CD4-positive, alpha-beta T cell (primary cell): ENCODE results near the gene STOML3. TPM values are rescaled to one million over a fixed set of nuclear protein-coding genes. Genes with fewer than 3 reads are reported as not detected.

ENCODE experiments used
- ATAC-seq: fragments of 200-7000 bp; cut with Tn5 transposase; one replicate; pipeline ENCODE4 v1.10.0; 2022; ENCODE audit warnings: mild to moderate bottlenecking; ENCODE audit not compliant: poor library complexity
- CTCF ChIA-PET: fragments of 350-600 bp; sonication (Branson Sonifier 250); formaldehyde crosslinking; loops from one replicate; lab custom pipeline; 2021; ENCODE audit warnings: antibody characterized with exemption, inconsistent platforms; lab: Charles Lee
- POLR2A ChIA-PET: fragments of 350-600 bp; sonication (Branson Sonifier 250); formaldehyde crosslinking; loops from one replicate; lab custom pipeline; 2021; ENCODE audit warnings: antibody characterized with exemption, inconsistent platforms; lab: Charles Lee
- DNase-seq, 14 experiments: peaks; one replicate each; pipeline ENCODE4 v3.0.0-alpha.2; 2013 to 2020; ENCODE audit warnings: mixed read lengths in 2 of 14
- H3K27ac ChIP-seq, 2 donors: one replicate each; pipeline versions ENCODE4 v1.5.1 to v1.7.0; 2013; ENCODE audit warnings: low read length in 2 of 2, low read depth in 1 of 2, mild to moderate bottlenecking in 1 of 2
- H3K27me3 ChIP-seq, 2 experiments: 1 replicate in 1 of 2; 2 replicates in 1 of 2; pipeline versions ENCODE4 v1.6.1 to v1.7.0; 2013; ENCODE audit warnings: low read length in 2 of 2, control low read depth in 1 of 2, mild to moderate bottlenecking in 1 of 2, moderate library complexity in 1 of 2; ENCODE audit not compliant: insufficient read depth in 2 of 2, control insufficient read depth in 1 of 2
- H3K36me3 ChIP-seq: one replicate; pipeline ENCODE4 v1.6.1; 2013; ENCODE audit warnings: low read length, control low read depth; ENCODE audit not compliant: insufficient read depth
- H3K4me1 ChIP-seq: one replicate; pipeline ENCODE4 v1.6.1; 2013; ENCODE audit warnings: low read length, control low read depth; ENCODE audit not compliant: insufficient read depth
- H3K4me3 ChIP-seq: one replicate; pipeline ENCODE4 v1.5.1; 2013; ENCODE audit warnings: mild to moderate bottlenecking, low read length, moderate library complexity
- H3K9me3 ChIP-seq, 2 experiments: 1 replicate in 1 of 2; 2 replicates in 1 of 2; pipeline versions ENCODE4 v1.6.1 to v1.7.0; 2013; ENCODE audit warnings: low read length in 2 of 2, mild to moderate bottlenecking in 2 of 2, control low read depth in 1 of 2, moderate library complexity in 1 of 2; ENCODE audit not compliant: control insufficient read depth in 1 of 2, insufficient read depth in 1 of 2
- H3K27ac Mint-ChIP-seq: one replicate; pipeline ENCODE4 v1.8.0; 2020; ENCODE audit warnings: mixed read lengths
- H3K27me3 Mint-ChIP-seq: one replicate; pipeline ENCODE4 v1.8.0; 2021; ENCODE audit warnings: mixed read lengths
- H3K36me3 Mint-ChIP-seq: one replicate; pipeline ENCODE4 v1.8.0; 2021; ENCODE audit warnings: low read depth, mixed read lengths
- H3K4me1 Mint-ChIP-seq: one replicate; pipeline ENCODE4 v1.8.0; 2021; ENCODE audit warnings: low read depth, mixed read lengths
- H3K4me3 Mint-ChIP-seq: one replicate; pipeline ENCODE4 v1.8.0; 2020; ENCODE audit warnings: mild to moderate bottlenecking, mixed read lengths
- H3K9me3 Mint-ChIP-seq: one replicate; pipeline ENCODE4 v1.8.0; 2020; ENCODE audit warnings: mixed read lengths
- intact Hi-C, 2 experiments: fragments of 100-400 bp; cut with DNase I in 1 of 2; cut with micrococcal nuclease in 1 of 2; formaldehyde crosslinking; loops; one replicate each; pipeline versions ENCODE4 v1.15.1 to v1.9.0; 2023 to 2025; cut with DNase I, micrococcal nuclease
- total RNA-seq, 174 experiments: library from RNA in 2 of 174; stranded (reverse) in 2 of 174; gene quantifications; one replicate each; pipeline ENCODE4 v1.2.3 and lab custom pipeline; 2021 to 2026
- TF ChIP-seq, protein P1 (sequence below): fragments of 200-600 bp; IDR thresholded peaks from one replicate; pipeline ENCODE4 v1.8.0; 2022; ENCODE audit warnings: antibody characterized with exemption, mild to moderate bottlenecking

STOML3 gene
- total RNA-seq, 2 experiments from 2014 or later = not detected

DNA sequence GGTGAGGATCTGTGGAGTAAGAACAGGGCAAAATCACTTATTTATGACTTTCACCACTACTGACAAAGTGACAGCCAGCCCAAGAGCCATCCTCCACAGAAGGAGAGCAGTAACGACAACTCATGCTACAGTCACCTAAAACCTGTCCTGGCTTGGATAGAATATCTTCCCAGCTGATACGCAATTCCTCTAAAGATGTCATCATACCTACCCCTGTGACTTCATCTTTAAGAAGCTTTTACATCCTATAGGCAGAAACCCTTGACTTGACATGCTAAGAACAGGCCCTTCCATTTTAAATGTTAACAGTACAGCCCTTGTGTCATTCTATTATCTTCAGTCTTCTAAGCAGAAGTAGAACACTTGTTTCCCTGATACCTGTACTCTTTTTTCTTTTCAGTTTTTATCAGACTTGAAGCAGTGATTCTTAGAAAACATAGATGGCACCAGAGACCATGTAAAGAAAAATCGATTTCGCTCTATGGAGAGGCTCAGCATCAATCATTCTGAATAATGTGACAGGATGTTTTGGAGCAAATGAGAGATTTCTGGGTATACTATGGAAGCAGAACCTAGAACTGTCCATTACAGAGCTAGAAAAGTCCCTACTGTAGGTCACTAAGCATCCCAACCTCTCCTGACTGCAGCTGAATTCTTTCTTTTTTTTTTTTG, 20.1 kb downstream of the STOML3 start:
- intact Hi-C loops = loop anchor here (2.0 to 5.0 kb wide), 3 partner anchors 642 to 706 kb away; no protein-coding TSS in a partner anchor
- ATAC-seq = no peak

DNA sequence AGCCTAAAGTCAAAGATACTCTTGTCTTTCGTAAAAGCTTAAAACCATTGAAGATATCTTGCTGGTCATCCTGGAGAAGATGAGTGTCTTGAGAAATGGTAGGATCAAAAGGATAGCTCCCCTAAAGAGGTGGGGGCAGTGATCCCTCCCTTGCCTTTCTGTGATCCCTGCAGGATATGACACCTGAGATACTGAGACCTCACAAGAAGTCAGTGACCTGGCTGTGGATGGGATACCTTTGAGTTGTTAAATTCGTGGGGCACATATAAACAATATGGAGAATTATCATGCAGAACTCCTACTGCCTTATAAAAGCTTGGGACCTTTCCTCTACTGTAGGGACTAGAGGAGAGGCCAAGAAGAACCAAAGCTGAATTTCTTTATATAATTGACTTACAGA, 21.4 kb downstream of the STOML3 start:
- no peak for ATAC-seq
- Histone ChIP-seq H3K36me3 (no peaks in the 10 kb centered on the region), H3K9me3 (no peaks in the 10 kb centered on the region), H3K27ac (no peak overlapping the region), H3K4me1 (no peaks in the 10 kb centered on the region), H3K4me3 (no peak overlapping the region), H3K27me3 (peaks cover 0 to 3% of the 10 kb centered on the region in 2 experiments)
- Mint-ChIP-seq H3K9me3 (no peaks in the 10 kb centered on the region), H3K4me3 (no peak overlapping the region), H3K4me1 (no peaks in the 10 kb centered on the region), H3K27ac (no peak overlapping the region), H3K27me3 (peaks cover 10% of the 10 kb centered on the region), H3K36me3 (no peaks in the 10 kb centered on the region)
- POLR2A ChIA-PET = no interaction called here
- TF ChIP-seq, protein P1, sequence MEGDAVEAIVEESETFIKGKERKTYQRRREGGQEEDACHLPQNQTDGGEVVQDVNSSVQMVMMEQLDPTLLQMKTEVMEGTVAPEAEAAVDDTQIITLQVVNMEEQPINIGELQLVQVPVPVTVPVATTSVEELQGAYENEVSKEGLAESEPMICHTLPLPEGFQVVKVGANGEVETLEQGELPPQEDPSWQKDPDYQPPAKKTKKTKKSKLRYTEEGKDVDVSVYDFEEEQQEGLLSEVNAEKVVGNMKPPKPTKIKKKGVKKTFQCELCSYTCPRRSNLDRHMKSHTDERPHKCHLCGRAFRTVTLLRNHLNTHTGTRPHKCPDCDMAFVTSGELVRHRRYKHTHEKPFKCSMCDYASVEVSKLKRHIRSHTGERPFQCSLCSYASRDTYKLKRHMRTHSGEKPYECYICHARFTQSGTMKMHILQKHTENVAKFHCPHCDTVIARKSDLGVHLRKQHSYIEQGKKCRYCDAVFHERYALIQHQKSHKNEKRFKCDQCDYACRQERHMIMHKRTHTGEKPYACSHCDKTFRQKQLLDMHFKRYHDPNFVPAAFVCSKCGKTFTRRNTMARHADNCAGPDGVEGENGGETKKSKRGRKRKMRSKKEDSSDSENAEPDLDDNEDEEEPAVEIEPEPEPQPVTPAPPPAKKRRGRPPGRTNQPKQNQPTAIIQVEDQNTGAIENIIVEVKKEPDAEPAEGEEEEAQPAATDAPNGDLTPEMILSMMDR = no peak
- DNase-seq = no peak
- intact Hi-C loops = no loop called here
- CTCF ChIA-PET = no interaction called here

More for the DNA sequence above, 20.1 kb downstream of the STOML3 start:
- Mint-ChIP-seq H3K9me3 (no peaks in the 10 kb centered on the region), H3K36me3 (no peaks in the 10 kb centered on the region), H3K4me3 (no peak overlapping the region), H3K4me1 (no peaks in the 10 kb centered on the region), H3K27me3 (peaks cover 4% of the 10 kb centered on the region), H3K27ac (no peak overlapping the region)
- Histone ChIP-seq H3K4me3 (no peak overlapping the region), H3K36me3 (no peaks in the 10 kb centered on the region), H3K4me1 (no peaks in the 10 kb centered on the region), H3K27ac (no peak overlapping the region), H3K27me3 (peaks cover 0 to 3% of the 10 kb centered on the region in 2 experiments), H3K9me3 (no peaks in the 10 kb centered on the region)
- peak in 3 of 14 experiments; percentile 7 to 10 (median 9) for DNase-seq
- TF ChIP-seq, protein P1 = no peak
- POLR2A ChIA-PET = no interaction called here
- CTCF ChIA-PET = no interaction called here

DNA sequence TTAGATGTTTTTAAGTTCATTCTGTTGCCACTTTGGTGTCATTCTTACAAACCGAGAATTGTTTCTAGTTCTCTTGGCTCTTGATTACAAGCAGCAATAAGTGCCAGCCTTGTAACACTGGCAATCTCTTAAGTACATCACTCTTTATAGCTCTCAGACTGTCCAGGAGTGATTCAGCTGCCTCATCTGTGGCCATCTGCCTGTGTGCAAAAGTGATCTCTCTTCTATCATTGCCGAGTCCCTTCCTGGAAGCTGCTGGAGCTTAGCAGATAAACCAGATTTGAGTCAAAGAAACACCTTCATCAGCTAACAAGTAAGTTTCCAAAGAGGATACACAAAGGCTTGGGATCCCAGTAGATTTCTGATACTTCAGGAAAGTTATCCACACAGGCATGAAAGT, 23.2 kb downstream of the STOML3 start:
- CTCF ChIA-PET = no interaction called here
- Mint-ChIP-seq H3K9me3 (no peaks in the 10 kb centered on the region), H3K4me3 (no peak overlapping the region), H3K36me3 (no peaks in the 10 kb centered on the region), H3K27me3 (peaks cover 10% of the 10 kb centered on the region), H3K4me1 (no peaks in the 10 kb centered on the region), H3K27ac (no peak overlapping the region)
- TF ChIP-seq, protein P1 = no peak
- no peaks in the 10 kb centered on the region for H3K4me1 ChIP-seq
- intact Hi-C loops = no loop called here
- ATAC-seq = no peak
- H3K27ac ChIP-seq = no peak overlapping the region
- H3K9me3 ChIP-seq = no peaks in the 10 kb centered on the region
- DNase-seq = no peak
- no peaks in the 10 kb centered on the region for H3K36me3 ChIP-seq
- no peak overlapping the region for H3K4me3 ChIP-seq
- POLR2A ChIA-PET = no interaction called here
- peaks cover 0 to 3% of the 10 kb centered on the region in 2 experiments for H3K27me3 ChIP-seq
